GM18861 (cell line): Measurements from ENCODE around the gene EYA2.
"Not testable (repeated sequence)": the region's sequence is repeated elsewhere in the genome, so short reads cannot be mapped to it uniquely, and the experiment has no call there.

ENCODE experiments used
- ATAC-seq: cut with Tn5 transposase; IDR thresholded peaks from one replicate; pipeline ENCODE4 v1.9.1; 2021; ENCODE audit not compliant: unreplicated experiment

The EYA2 gene

DNA sequence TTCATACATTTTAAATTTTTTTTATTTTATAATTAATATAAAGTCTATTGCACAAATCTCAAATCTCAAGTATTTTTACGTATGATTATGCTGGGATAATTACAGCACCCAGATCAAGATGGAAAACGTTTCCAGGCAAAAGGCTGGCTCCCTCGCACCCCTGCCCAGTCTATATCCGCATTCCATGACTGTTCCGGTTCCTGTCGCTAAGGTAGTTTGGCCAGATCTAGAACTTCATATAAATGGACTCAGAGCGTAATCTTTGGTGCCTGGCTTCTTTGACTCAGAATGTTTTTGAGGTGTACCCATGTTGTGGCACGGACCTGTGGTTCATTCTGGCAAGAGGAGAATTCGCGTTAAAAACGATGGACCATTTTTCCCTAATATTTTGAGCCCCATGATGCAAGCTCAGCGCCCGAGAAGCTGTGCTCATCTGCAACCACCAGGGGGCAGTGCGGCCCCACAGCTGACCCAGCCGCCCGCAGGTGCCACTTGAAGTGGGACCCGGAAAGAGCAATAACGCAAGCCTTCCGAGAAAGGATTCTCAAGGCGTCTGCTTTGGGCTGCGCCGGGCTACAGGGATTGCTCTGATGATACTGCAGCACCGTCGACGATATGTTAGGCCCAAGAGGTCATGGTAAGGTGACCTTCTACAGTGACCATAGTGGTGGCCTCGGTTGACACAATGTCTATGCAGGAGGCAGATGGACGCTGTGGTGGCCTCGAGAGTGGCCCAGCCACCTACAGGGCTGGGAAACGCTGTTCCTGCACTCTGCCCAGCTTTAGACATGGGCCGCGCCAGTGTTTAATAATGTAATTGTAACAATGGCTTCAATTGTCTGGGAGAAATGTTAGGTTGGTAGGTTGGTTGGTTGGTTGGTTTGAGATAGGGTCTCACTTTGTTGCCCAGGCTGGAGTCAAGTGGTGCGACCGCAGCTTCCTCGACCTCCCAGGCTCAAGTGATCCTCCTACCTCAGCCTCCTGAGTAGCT, 301.7 kb downstream of the EYA2 start:
- ATAC-seq, result no peak

DNA sequence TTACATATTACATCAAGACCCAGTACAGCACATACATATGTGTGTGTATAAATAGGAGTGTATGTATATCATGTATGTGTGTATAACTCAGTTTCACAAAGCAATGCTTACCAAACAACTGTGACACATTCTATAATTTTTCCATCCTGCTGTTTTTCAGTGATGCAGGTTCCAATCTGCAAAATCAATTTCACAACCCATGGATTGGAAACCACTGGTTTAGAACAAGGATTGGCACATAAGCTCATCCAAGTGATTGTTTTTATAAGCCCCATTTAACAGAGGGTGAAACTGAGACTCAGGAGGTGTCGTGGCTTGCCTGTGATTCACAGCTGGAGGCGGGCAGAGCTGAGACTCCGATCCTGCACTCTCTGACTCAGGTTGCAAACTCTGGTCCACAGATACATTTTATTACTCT, 303.6 kb downstream of the EYA2 start:
- ATAC-seq, result no peak

GRCh38 chr20:47198996-47199552, 304.4 kb downstream of the EYA2 start:
- no peak for ATAC-seq

DNA sequence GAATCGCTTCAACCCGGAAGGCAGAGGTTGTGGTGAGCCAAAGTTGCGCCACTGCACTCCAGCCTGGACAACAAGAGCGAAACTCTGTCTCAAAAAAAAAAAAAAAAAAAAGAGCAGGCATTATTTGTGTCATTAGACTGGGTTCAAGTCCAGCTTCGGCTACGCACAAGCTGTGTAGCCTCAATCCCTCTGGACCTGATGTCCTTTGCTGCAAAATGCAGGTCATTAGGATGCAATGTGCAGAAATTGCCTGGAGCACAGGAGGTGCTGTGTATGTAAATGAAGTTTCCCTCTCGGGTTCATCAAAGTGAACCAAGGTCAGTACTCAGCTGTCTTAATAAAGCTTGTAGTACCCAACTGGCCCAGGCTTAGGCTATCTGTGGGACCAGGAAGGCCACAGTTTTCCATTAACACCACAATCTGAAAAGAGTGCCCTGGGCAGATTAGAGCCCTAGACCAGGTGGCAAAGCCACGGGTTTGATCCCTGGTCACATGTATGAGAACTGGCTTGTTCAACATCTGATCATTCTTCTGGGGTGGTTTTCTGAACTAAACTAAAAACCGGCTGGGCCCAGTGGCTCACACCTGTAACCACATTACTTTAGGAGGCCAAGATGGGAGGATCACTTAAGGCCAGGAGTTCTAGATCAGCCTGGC, 306.6 kb downstream of the EYA2 start:
- ATAC-seq, result no peak

DNA sequence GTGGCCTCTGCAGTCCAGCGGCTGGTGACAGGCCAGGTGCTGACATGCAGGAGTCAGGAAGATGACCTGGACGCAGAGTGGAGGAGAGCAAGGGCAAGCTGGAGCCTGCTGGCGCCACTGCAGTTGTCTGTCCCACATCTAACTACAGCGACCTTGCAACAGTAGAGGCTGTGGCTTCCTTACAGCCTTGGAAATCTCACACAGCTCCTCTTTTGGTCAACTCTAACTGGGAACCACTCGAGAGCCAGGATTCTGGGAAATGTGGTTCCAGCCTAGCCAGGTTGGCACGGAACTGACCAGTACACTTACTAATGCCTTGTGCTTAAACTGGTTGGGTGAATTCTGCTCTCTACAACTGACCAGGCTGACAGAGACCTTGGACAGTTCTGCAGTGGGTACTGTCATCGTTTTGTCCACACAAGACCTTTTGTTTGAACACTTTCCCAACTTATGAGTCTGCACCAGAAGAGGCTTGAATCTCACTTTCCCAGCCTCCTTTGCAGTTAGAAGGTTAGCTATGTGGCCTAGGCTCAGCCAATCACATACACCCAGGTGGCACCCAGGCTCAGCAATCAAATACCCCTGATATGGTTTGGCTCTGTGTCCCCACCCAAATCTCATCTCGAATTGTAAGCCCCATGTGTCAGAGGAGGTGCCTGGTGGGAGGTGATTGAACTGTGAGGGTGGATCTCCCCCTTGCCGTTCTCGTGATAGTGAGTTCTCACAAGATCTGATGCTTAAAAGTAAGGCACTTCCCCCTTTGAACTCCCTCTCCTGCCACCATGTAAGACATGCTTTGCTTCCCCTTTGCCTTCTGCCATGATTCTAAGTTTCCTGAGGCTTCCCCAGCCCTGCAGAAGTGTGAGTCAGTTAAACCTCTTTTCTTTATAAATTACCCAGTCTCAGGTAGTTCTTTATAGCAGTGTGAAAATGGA, 308.4 kb downstream of the EYA2 start:
- no peak for ATAC-seq

GRCh38 chr20:47204008-47204849, 309.6 kb downstream of the EYA2 start:
- no peak for ATAC-seq

DNA sequence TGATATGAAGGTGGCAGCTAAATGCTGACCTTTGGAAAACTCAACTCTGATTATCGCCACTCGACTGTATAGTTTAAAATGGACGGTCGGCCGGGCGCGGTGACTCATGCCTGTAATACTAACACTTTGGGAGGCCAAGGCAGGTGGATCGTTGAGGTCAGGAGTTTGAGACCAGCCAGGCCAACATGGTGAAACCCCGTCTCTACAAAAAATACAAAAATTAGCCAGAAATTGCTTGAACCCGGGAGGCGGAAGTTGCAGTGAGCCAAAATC, 310.1 kb downstream of the EYA2 start:
- not testable (repeated sequence) for ATAC-seq

DNA sequence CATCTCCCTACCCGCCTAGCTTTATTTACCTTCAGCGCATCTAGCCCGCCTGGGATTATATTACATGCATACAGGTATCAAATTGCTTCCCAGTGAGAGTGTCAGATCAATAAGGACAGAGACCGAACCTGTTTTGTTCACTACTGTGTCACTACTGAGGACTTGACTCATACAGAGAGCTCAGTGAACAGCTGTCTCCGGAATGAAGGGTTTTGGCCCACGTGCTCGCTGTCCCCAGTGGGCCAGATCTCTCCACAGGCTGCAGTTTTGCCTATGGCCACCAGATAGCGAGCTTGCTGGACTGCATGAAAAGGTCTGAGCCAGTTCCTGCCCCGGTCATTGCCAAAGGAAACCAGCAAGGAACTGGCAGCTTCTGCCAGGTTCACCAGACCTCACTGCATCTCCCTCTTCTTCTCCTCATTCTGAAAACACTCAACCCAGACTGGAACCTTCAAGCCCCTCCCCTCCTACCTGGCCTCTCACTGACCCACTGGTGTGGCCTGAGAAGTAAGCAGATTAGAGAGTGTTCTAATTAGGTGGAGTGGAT, 311.0 kb downstream of the EYA2 start:
- ATAC-seq, result no peak

GRCh38 chr20:47206552-47206951, 311.9 kb downstream of the EYA2 start:
- ATAC-seq, result not testable (repeated sequence)

- ATAC-seq, result no peak
Measured at GRCh38 chr20:47206962-47207641, 312.5 kb downstream of the EYA2 start.

GRCh38 chr20:47208534-47209174, 314.0 kb downstream of the EYA2 start:
- ATAC-seq, result no peak

- ATAC-seq, result no peak
Measured at GRCh38 chr20:47209982-47210381, 315.3 kb downstream of the EYA2 start.

- no peak for ATAC-seq
Measured at GRCh38 chr20:47210470-47210869, 315.8 kb downstream of the EYA2 start.

DNA sequence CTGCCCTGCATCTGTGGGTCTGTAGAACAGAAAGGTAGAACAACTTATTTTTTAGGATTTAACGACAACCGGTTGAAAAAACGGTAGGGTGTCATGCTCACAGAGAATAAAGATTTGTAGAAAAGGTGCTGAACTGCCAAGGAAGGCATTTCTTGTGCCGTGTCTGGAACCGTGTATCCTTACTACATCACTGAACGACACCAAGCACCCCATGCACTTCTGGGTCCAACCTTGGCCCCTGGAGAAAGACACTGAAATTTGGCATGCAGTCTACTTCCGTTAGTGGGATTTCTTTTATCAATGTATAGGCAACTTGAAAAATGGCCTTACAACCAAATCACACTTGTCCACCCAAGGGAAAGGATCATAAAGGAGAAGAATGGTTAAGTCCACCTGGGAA, 316.4 kb downstream of the EYA2 start:
- no peak for ATAC-seq

- no peak for ATAC-seq
Measured at GRCh38 chr20:47212606-47213207, 318.1 kb downstream of the EYA2 start.

DNA sequence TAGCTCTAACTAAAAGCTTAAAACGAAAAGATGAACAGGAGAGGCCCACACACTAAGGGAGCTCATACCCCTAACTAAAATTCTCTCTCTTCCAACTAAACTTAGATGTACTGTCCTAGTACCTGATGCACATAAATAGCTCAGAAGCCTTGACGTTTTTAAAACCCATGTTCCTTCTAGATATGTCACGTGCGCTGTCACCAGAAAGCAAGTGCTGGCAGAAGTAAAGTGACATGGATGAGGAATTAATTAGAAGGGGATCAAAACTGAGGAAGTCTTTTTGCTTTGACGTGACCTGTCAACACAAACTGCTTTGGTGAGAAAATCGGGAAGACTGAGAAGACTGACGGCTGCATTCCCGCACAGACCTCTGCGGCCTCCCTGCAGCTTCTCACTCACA, 319.3 kb downstream of the EYA2 start:
- no peak for ATAC-seq

DNA sequence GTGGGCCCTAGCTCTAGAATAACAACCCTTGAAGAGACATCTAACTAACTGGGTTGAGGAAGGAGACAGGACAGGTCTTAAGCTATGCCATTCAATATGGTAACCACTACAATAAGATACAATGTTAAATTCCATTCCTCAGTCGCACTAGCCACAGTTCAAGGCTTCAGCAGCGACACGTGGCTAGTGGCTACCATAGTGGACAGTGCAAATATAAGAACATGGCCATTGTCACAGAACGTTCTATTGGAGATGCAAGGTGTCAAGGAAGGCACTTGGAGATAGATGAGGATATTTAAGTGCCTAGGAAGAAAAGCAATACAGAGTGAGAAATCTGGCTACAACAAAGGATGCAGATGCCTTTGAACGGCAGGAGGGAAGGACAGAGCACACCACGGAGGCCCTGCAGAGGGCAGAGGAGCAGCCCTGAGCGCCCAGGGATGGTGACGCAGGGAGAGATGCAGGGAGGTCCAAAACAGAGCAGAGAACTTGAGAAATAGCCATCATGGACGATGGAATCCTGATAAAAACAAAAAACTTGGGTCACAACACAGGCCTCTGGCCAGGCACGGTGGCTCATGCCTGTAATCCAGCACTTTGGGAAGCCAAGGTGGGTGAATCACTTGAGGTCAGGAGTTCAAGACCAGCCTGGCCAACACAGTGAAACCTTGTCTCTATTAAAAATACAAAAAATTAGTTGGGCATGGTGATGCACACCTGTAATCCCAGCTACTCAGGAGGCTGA, 321.2 kb downstream of the EYA2 start:
- no peak for ATAC-seq
